Nephron progenitor cell (in vitro differentiated cells): Measurements from ENCODE around the gene HOXB9.

Experiments
- DNase-seq: peaks from one replicate; pipeline ENCODE4 v3.0.0; 2021
- H3K27ac Mint-ChIP-seq: 2 replicates; pipeline ENCODE4 v1.8.0; 2021; ENCODE audit warnings: mild to moderate bottlenecking, moderate library complexity, mixed read lengths
- H3K27me3 Mint-ChIP-seq: 2 replicates; pipeline ENCODE4 v1.8.0; 2021; ENCODE audit warnings: mild to moderate bottlenecking, low read depth, mixed read lengths; ENCODE audit not compliant: poor library complexity
- H3K36me3 Mint-ChIP-seq: 2 replicates; pipeline ENCODE4 v1.8.0; 2021; ENCODE audit warnings: low read depth, mixed read lengths
- H3K4me1 Mint-ChIP-seq: 2 replicates; pipeline ENCODE4 v1.8.0; 2021; ENCODE audit warnings: mixed read lengths
- H3K4me3 Mint-ChIP-seq: 2 replicates; pipeline ENCODE4 v1.8.0; 2021; ENCODE audit warnings: mild to moderate bottlenecking, moderate library complexity, mixed read lengths
- H3K9me3 Mint-ChIP-seq: 2 replicates; pipeline ENCODE4 v1.8.0; 2021; ENCODE audit warnings: mild to moderate bottlenecking, moderate library complexity, mixed read lengths
- CTCF ChIP-seq: fragments of 200-600 bp; sonication (generic); IDR thresholded peaks from 2 replicates; pipeline ENCODE4 v1.5.0; 2021; ENCODE audit warnings: antibody characterized with exemption

The HOXB9 gene

GRCh38 chr17:48649741-48650140 is 23.6 kb upstream of the HOXB9 start:
- no peak for DNase-seq
- TF ChIP-seq CTCF: no peak
- Mint-ChIP-seq H3K4me3 (no peak overlapping the region), H3K27me3 (peaks cover 24% of the 10 kb centered on the region), H3K27ac (no peak overlapping the region), H3K36me3 (peaks cover 45% of the 10 kb centered on the region), H3K9me3 (peaks cover 5% of the 10 kb centered on the region), H3K4me1 (peaks cover 35% of the 10 kb centered on the region)

GRCh38 chr17:48647963-48648245 is 21.7 kb upstream of the HOXB9 start:
- TF ChIP-seq CTCF: no peak
- Mint-ChIP-seq H3K4me3 (peak overlapping the region; percentile 99), H3K4me1 (peaks cover 53% of the 10 kb centered on the region), H3K9me3 (peaks cover 5% of the 10 kb centered on the region), H3K27me3 (peaks cover 21% of the 10 kb centered on the region), H3K36me3 (peaks cover 39% of the 10 kb centered on the region), H3K27ac (peak overlapping the region; percentile 95)
- DNase-seq: no peak

GRCh38 chr17:48647103-48647962 is 21.2 kb upstream of the HOXB9 start:
- no peak for TF ChIP-seq CTCF
- H3K4me1 Mint-ChIP-seq: peaks cover 59% of the 10 kb centered on the region
- peak overlapping the region; percentile 96 for H3K27ac Mint-ChIP-seq
- peaks cover 35% of the 10 kb centered on the region for H3K36me3 Mint-ChIP-seq
- peak; percentile 78 for DNase-seq
- H3K9me3 Mint-ChIP-seq: peaks cover 4% of the 10 kb centered on the region
- peak overlapping the region; percentile 99 for H3K4me3 Mint-ChIP-seq
- peaks cover 18% of the 10 kb centered on the region for H3K27me3 Mint-ChIP-seq

GRCh38 chr17:48646183-48647102 is 20.3 kb upstream of the HOXB9 start:
- peaks cover 34% of the 10 kb centered on the region for H3K36me3 Mint-ChIP-seq
- peak overlapping the region; percentile 99 for H3K4me3 Mint-ChIP-seq
- no peak for TF ChIP-seq CTCF
- H3K27me3 Mint-ChIP-seq: peaks cover 16% of the 10 kb centered on the region
- H3K9me3 Mint-ChIP-seq: no peaks in the 10 kb centered on the region
- peak overlapping the region; percentile 97 for H3K27ac Mint-ChIP-seq
- peak; percentile 72 for DNase-seq
- H3K4me1 Mint-ChIP-seq: peaks cover 67% of the 10 kb centered on the region

- H3K27ac Mint-ChIP-seq: peak overlapping the region; percentile 97
- no peak for DNase-seq
- peaks cover 16% of the 10 kb centered on the region for H3K27me3 Mint-ChIP-seq
- H3K9me3 Mint-ChIP-seq: no peaks in the 10 kb centered on the region
- H3K4me3 Mint-ChIP-seq: peak overlapping the region; percentile 99
- no peak for TF ChIP-seq CTCF
- peaks cover 74% of the 10 kb centered on the region for H3K4me1 Mint-ChIP-seq
- H3K36me3 Mint-ChIP-seq: peaks cover 34% of the 10 kb centered on the region
Observed at GRCh38 chr17:48645639-48646182, 19.6 kb upstream of the HOXB9 start.
